ENCODE results near the gene ZNF335. TPM values are rescaled to one million over a fixed set of nuclear protein-coding genes. Genes with fewer than 3 reads are reported as not detected.
A peak's percentile ranks its signal among the peaks of the same experiment; 100 is the strongest.
"Not testable (repeated sequence)": the region's sequence is repeated elsewhere in the genome, so short reads cannot be mapped to it uniquely, and the experiment has no call there.

ZNF335 gene
- total RNA-seq, 1 donor from 2014 or later: 6.0 TPM

DNA sequence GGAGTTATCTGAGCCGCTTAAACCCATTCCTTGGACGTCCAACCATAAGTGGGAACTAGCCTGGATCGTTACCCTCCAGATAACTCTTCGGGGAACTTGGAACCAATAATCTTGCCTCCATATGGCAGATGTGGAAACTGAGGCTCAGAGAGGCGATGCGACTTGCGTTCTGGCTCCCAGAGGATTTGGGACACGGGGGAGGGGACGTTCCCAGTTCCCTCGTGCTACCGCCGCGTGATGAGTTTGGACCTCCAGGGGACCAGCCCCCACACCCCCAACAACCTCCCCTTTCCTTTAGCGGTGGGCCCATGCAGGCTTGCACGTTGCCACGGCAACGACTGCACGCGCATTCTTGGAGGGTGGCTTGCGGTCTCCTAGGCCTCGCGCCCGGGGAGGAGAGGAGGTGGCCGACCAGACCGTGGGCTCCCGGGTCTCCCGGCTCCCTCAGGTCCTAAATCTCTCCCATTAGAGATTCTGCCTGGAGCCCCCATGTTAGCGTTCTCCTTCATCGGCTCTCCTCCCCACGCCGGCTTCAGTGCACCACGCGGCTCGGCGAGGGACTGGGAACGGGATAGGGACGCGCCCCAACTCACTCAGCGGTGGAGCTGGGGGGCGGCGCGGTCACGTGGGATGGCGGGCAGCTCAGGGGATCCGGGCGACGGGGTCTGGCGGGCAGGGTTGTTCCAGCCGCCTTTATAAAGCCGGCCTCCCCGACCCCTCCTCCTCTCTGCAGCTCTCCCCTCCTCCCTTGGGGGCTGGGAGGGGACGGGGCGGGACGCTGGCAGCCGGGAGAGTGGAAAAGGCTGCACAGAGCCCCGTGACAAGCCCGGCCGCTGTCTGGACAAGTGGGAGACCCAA, 60.3 kb downstream of the ZNF335 start, which contains the start of gene PLTP:
TSS of gene PLTP (minus strand) at position 670 of the 858 bp plus-strand sequence. CDS start 703 bp downstream, outside the sequence.
- peak in 1 of 2 donors; percentile 60 for DNase-seq (ENCODE audit: low read depth in 2 of 2)

DNA sequence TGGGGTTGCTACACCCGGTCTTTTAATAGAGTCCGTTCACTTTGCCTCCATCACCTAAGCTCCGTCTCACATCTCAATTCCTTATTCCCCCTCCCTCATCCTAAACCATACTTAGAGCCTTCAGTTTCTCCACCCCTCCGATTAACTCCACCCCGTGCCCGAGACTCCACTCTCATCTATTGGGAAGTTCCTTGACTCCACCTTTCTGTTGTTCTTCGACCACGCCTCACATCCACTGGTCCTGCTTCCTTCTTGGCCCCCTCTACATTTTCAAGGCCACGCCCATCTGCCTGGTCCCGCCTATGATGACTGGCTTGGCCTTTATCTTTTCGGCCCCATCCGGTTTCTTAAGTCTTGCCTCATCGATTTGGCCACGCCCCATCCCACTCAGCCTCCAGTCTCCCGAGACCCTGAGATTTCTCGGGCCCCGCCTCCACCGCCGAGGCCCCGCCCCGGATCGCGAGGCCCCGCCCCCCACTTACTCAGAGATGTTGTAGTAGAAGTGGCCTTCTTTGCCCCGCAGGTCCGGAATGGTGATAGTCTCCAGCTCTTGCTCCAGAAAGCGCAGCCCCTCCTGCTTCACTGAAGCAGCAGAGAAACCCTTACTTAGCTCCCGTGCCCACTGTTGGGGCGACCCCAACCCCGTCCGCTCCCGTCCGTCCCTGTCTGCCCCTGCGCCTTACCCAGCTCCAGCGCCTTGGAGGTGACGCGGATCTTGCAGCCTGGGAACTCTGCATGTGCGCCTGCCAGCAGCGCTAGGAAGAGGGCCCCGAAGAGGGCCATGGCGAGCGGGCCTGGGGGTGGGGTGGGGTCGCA, 61.1 kb downstream of the ZNF335 start:
- DNase-seq (ENCODE audit: low read depth in 2 of 2): peak in 1 of 2 donors; percentile 97

GRCh38 chr20:45909817-45910669, 62.0 kb downstream of the ZNF335 start:
- DNase-seq (ENCODE audit: low read depth in 2 of 2): no peak

GRCh38 chr20:45909336-45909808, 62.6 kb downstream of the ZNF335 start:
- DNase-seq (ENCODE audit: low read depth in 2 of 2): no peak

GRCh38 chr20:45908084-45908483, 63.9 kb downstream of the ZNF335 start:
- DNase-seq (ENCODE audit: low read depth in 2 of 2): no peak

GRCh38 chr20:45907219-45907948, 64.6 kb downstream of the ZNF335 start:
- DNase-seq (ENCODE audit: low read depth in 2 of 2): no peak

DNA sequence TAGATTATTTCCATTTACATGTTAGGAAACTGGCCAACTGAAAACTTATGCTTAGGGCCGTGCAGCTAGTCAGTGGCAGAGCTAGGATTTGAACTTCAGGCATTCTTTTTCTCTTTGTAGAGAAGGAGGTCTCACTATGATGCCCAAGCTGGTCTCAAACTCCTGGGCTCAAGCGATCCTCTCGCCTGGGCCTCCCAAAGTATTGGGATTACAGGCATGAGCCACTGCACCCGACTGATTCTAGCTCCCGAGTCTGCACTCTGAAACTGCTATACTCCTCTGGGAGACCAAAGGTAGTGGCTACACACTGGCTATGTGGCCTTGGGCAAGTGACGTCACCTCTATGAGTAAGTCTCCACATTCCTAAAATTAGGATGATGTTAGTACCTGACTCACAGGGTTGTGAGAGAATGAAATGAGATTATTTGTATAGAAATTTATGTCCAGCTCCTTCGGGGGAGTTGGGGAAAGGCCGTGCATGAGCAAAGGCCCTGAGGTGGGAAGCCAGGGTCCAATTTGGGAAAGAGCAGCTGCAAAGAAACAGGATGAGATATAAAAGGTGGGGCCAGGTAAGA, 66.4 kb downstream of the ZNF335 start:
- no peak for DNase-seq (ENCODE audit: low read depth in 2 of 2)

- DNase-seq (ENCODE audit: low read depth in 2 of 2): no peak
These were observed 67.2 kb downstream of the ZNF335 start for GRCh38 chr20:45904583-45905504.

- DNase-seq (ENCODE audit: low read depth in 2 of 2): no peak
These were observed 69.8 kb downstream of the ZNF335 start for GRCh38 chr20:45902199-45902701.

DNA sequence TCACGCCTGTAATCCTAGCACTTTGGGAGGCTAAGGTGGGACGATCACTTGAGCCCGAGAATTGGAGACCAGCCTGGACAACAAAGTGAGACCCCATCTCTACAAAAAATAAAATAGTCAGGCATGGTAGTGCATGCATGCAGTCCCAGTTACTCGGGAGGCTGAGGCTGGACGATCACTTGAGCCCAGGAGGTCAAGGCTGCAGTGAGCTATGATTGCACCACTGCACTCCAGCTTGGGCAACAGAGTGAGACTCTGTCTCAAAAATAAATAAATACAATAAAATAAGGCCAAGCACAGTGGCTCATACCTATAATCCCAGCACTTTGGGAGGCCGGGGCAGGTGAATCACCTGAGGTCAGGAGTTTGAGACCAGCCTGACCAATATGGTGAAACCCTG, 70.7 kb downstream of the ZNF335 start:
- DNase-seq (ENCODE audit: low read depth in 2 of 2): not testable (repeated sequence)

- DNase-seq (ENCODE audit: low read depth in 2 of 2): no peak
These were observed 72.8 kb downstream of the ZNF335 start for GRCh38 chr20:45899046-45899835.

Other genes with a start within 250 kb of the ZNF335 start
- gene SPINT4, start 249.9 kb downstream of the ZNF335 start, total RNA-seq: not detected in 2 replicates
- not detected in 2 replicates for gene WFDC3, start 180.3 kb downstream of the ZNF335 start, total RNA-seq
- gene DNTTIP1, start 180.2 kb downstream of the ZNF335 start, total RNA-seq: 13.9 and 16.2 TPM in 2 replicates
- gene UBE2C, start 159.6 kb downstream of the ZNF335 start, total RNA-seq: 9.6 and 17.1 TPM in 2 replicates
- 0.13 TPM in 1 of 2 replicates, not detected in the other for gene TNNC2, start 144.9 kb downstream of the ZNF335 start, total RNA-seq
- 11.7 and 13.4 TPM in 2 replicates for gene SNX21, start 138.4 kb downstream of the ZNF335 start, total RNA-seq
- 26.8 and 36.0 TPM in 2 replicates for gene ACOT8, start 114.8 kb downstream of the ZNF335 start, total RNA-seq
- gene ZSWIM3, start 114.6 kb downstream of the ZNF335 start, total RNA-seq: 6.2 and 9.7 TPM in 2 replicates
- gene ZSWIM1, start 91.0 kb downstream of the ZNF335 start, total RNA-seq: 2.8 and 4.7 TPM in 2 replicates
- 0.51 and 1.0 TPM in 2 replicates for gene SPATA25, start 84.6 kb downstream of the ZNF335 start, total RNA-seq
- gene NEURL2, start 81.0 kb downstream of the ZNF335 start, total RNA-seq: 2.3 and 4.0 TPM in 2 replicates
- gene CTSA, start 80.9 kb downstream of the ZNF335 start, total RNA-seq: 29.4 and 73.2 TPM in 2 replicates
- 2.8 and 3.5 TPM in 2 replicates for gene PLTP, start 60.0 kb downstream of the ZNF335 start, total RNA-seq
- gene PCIF1, start 37.5 kb downstream of the ZNF335 start, total RNA-seq: 7.2 and 11.5 TPM in 2 replicates
- gene MMP9, start 36.7 kb upstream of the ZNF335 start, total RNA-seq: 0.13 TPM in 1 of 2 replicates, not detected in the other
- 0.13 and 0.51 TPM in 2 replicates for gene SLC12A5, start 57.0 kb upstream of the ZNF335 start, total RNA-seq
- gene NCOA5, start 117.8 kb upstream of the ZNF335 start, total RNA-seq: 9.0 and 10.4 TPM in 2 replicates
- gene CD40, start 146.1 kb upstream of the ZNF335 start, total RNA-seq: 9.1 and 10.9 TPM in 2 replicates